Kidney tubule cell (primary cell): ENCODE results near the gene PRSS38.

Source experiments
- DNase-seq: peaks from one replicate; pipeline ENCODE4 v3.0.0-alpha.2; 2018; ENCODE audit warnings: low spot score

PRSS38 gene

DNA sequence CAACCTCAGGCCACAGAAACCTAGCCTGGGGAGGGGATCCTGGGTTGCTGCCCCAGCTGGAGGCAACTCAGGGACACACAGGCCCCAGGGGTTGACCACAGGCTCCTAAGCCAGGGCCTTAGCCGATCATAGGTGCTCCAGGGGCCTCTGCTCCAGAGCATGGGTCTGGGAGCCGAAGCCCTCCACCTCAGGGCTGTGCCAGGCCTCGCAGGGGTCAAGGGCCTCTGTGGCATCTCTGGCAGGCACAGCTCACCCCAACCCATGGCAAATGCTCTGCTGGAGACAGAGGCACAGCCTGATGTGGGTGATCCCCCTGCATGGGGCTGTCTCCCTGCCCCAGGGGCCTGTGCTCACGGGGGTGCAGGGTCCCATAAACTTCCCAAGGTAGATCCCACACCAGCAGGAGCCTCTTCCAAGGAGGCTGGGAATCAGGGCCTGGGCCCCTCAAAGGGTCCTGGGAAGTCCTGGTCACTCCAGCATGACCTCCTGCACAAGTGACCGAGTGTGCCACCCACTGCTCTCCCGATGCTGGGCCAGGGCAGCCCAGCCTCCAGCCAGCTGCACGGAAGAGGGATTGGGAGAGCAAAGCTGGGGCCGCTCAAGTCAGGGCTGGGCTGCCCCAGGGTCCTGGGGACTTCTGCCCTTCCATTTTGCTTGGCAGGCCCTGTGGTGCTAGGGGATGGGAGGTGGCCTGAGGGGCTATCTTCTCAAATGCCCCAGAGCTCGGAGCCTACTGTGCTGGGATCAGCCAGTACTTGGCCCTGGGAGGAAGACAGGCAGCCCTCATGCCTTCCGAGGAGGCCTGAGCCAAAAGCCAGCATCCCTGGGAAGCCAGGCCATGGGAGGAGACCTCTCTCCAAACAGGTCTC lies 22.2 kb upstream of the PRSS38 start:
- DNase-seq, result no peak

DNA sequence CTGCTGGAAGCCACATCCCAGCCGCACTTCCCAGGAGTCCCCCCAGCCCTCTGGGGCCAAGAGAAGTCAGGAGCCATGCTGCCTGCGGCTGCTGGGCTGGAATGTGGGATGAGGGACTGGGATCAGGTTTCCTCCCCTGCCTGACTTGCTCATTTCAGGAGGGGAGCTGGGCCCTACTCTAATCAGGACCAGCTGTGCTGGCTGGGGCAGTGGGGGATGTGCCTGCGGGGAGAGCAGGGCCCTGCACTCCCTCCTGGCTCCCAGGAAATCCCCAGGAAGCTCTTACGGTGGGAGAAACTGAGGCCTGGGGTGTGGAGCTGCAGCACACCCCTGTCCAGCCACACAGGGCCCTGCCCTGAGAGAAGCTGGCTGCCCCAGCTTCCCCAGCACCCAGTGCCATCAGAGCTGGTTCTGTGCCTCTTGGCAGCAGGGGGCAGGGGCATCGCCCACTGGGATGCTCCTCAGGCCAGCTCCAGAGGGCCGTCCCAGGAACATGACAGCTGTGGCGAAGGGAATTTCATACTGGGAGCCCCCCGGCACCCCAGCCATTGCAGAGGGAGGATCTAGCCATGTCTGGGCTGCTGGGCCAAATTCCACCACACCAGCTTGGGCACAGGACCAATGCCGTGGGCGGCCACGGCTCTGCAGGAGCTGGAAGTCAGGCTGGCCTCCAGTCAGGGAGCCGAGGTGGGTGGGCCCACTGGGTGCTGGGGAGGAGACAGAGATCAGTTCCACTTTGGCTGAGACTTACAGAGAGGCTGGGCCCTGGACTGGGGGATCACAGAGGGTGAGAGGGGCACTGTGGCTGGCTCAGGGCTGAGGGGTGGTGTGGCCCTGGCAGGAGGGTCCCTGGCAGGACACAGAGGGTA lies 21.3 kb upstream of the PRSS38 start:
- DNase-seq, result no peak

DNA sequence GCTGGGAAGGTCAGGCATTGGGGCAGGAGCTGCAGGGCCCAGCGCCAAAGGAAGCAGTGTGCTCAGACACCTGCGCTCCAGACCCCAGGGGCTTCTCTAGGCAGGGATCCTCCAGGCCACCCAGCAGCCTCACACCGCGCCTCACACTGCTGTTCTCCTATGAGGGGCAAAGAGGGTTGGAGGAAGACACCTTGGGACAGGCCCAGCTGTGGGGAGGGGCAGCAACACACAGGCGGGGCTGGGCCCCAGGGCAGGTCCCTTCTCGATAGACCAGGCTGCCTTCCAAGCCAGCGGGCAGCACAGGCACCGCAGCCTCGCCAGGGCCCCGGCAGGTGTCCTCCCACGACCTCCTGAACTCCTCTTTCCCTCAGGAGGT lies 20.7 kb upstream of the PRSS38 start:
- no peak for DNase-seq

DNA sequence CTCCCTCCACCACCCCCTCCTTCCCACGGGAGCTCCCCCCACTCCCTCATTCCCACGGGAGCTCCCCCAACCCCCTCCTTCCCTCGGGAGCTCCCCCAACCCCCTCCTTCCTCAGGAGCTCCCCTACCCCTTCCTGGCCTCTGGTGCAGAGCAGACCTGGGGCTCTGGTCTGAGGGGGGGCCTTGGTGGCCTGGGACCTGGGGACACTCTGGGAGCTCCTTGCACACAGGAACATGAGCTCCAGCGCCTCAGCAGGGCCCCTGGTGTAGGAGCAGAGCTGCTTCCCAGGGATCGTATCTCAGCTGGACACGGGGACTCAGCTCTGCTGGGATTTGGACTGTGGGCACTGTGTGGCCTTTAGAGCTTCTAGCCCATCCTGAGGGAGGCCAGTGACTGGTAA lies 19.7 kb upstream of the PRSS38 start:
- no peak for DNase-seq

DNA sequence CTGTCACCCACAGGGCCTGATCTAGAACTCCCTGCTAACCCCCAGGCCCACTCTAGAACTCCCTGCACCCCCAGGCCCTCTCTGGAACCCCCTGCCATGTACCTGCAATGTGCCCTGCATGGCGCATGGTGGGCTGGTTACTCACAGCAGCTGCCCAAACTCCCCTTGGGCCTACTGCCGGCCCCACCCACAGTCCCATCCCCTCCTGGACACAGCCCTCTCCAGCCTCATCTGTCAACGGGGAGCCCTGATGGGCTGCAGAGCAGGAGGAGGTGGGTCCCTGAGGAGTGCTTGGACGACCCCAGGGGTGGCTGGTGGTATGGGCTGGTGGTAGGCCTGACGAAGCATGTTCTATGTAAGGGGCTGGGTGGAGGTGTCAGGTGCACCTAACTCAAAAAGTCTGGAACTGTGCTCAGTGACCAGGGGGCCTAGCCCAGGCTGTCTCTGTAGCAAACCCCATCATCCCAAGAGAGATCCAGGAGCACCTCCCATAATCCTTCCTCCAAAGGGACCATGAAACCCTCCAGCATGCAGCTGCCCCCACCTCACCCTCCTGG lies 19.0 kb upstream of the PRSS38 start:
- no peak for DNase-seq

DNA sequence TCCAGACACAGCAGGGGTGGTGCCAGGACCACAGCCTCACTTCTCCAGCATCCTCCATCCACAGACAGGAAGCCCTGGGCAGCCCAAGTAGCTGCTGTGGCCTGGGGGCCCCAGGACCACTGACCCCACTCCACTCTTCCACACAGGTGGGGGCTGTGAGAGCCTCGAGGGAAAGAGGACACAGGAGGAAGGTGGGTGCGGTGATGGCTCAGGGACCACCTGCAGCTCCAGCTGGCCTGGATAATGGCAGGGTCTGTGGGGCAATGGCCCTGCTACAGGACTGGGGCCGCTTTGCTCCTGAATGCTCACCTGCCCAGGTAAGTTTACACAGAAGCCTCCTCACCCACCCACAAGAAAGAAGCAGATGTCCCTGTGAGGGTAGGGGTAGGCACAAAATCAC lies 18.3 kb upstream of the PRSS38 start:
- DNase-seq, result no peak

DNA sequence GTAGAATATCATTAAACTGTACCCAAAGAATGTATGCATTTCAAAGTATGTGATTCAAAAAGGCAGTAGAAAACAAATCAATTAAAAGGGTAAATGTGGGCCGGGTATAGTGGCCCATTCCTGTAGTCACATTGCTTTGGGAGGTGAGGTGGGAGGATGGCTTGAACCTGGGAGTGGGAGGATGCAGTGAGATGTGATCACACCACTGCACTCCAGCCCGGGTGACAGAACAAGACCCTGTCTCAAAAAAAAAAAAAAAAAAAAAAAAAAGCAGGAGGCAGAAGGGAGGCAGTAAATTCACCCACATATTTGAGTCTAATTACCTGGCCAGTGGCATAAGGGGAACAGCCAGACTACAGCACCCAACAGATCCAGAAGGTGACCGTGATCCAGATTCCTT lies 17.9 kb upstream of the PRSS38 start:
- no peak for DNase-seq

DNA sequence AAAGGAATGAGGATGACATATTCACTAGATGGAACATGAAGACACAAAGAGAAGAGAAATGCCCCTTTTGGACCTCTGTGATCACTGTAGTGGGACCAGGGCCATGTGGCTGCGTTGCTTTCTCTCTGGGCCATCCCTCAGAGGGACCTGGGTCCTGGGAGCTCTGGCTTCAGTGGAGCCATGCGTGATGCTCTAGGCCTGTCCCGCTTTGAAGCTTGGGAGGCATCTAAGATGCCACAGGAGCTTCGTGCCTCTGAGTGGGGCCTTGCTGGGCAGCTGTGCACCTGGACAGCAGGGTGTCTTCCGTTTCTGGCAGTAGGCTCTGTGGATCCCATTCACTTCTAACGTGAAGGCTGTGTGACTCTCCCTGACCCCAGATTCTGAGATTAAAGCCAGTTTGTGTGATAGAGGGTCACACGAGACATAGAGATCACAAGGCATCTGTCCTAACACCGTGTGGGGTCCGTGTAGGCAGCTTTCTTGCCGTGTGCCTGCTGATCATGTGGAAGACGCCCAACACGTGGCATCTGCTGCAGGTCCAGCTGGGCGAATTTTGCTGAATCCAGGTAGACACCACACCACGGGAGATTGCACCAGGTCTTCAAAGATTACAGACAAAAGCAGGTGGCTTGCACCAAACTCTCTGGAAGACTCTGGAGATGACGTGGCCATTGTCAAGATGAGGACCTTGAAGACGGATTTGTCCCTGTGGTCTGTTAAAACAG lies 17.2 kb upstream of the PRSS38 start:
- DNase-seq, result no peak

DNA sequence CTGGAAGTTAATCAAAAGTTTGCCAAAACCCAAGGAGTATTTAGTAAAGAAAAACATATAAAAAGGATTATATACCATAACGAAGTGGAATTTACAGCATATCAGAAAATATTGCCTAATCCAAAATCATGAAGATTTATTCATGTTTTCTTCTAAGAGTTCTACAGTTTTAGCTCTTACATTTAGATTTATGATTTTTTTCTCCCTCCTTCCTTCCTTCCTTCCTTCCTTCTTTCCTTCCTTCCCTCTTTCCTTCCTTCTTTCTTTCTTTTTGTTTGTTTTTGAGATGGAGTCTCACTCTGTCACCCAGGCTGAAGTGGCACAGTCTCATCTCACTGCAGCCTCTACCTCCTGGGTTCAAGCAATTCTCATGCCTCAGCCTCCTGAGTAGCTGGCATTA lies 15.7 kb upstream of the PRSS38 start:
- no peak for DNase-seq

DNA sequence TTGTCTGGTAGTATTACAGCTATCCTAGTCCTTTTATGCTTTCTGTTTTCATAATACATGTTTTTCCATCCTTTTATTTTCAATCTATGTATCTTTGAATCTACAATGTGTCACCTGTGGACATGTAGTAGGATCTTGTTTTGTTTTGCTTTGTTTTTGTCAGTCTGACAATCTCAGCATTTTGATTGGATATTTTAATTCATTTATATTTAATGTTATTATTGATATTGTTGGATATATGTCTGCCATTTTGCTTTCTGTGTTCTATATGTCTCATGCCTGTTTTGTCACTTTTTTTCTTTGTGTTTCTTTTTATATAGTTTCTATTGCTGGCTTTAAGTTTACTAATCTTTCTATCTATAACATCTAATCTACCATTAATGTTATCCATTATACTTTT lies 11.5 kb upstream of the PRSS38 start:
- DNase-seq, result no peak

DNA sequence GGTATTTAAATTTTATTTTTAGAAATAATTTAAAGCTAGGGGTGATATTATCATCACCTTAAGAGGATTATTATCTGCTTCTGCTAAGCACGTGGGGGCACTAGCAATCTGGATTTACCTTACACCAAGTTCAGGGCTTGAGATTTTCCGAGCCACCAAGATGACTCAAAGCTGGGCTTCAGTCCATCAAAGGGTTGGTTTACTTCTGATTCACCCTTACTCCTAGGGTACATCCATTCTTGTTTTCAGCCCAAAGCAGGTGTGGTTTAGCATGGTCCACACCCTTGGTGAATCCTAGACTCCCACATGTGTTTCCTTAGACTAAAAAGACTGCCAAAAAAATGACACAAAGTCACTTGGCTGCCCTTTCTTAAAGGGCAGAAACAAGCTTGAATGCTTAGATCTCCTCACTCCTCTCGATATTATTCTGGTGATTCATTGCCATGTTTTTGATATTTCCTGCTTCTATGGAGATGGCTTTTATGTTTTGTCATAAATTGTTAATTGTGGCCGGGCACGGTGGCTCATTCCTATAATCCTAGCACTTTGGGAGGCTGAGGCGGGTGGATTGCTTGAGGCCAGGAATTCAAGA lies 9.8 kb upstream of the PRSS38 start:
- peak; percentile 70 for DNase-seq

DNA sequence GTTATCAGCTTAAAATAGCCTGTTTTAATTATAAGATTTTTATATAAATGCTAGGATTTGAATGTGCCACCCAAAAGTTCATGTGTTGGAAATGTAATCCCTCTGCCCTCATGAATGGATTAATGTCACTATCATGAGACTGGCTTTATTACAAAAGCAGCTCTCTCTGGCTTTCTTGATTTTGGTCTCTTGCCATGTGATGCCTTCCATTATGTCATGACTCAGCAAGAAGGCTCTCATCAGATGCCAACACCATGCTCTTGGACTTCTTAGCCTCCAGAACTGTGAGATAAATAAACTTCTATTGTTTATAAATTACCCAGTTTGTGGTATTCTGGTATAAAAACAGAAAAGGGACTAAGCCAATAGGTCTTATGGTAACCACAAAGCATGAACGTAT lies 6.9 kb upstream of the PRSS38 start:
- DNase-seq, result no peak

DNA sequence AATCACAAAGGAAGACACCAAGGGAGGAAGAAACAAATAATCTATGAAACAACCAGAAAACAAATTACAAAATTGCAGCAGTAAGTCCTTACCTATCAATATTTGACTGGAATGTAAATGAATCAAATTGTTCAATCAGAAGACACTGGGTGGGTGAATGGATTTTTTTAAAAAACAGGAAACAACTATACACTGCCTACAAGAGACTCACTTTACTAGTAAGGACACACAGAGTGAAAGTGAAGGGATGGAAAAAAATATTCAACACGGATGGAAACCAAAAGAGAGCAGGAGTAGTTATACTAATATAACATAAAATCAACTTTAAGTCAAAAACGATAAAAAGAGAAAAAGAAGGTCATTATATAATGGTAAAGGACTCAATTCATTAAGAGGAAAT lies 6.4 kb upstream of the PRSS38 start:
- no peak for DNase-seq

DNA sequence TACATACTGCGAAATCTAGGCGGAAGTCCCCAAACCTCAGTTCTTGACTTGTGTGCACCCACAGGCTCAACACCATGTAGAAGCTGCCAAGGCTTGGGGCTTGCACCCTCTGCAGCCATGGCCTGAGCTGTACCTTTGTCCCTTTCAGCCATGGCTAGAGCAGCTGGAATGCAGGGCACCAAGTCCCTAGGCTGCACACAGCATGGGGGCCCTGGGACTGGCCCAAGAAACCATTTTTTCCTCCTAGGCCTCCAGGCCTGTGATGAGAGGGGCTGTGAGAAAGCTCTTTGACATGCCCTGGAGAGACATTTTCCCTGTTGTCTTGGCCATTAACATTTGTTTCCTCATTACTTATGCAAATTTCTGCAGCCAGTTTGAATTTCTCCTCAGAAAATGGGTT lies 1.5 kb upstream of the PRSS38 start:
- DNase-seq, result no peak

DNA sequence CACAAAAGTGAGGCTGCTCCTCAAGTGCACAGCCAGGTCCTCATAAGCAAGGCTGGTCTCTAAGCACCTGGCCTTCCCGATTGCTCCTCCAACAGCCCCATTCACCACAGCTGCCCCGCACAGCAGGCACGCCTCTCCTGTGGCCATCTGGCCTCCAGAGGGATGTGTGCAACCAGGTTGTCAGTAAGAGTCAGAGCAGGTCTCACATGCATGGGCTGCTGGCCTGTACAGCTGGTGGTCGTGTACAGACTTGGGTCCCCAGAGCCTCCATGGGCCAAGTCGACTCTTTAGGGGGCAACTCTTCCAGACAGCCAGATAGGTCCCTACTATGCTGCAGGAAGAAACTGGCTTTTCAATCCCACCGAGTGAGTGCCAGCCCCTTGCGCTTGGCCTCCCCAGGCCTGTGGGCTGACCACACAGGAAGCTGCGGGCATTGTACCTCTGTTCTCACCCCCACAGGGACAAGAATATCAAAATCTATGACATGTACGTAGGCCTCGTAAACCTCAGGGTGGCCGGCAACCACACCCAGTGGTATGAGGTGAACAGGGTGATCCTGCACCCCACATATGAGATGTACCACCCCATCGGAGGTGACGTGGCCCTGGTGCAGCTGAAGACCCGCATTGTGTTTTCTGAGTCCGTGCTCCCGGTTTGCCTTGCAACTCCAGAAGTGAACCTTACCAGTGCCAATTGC lies 1.4 kb downstream of the PRSS38 start:
- DNase-seq, result no peak

DNA sequence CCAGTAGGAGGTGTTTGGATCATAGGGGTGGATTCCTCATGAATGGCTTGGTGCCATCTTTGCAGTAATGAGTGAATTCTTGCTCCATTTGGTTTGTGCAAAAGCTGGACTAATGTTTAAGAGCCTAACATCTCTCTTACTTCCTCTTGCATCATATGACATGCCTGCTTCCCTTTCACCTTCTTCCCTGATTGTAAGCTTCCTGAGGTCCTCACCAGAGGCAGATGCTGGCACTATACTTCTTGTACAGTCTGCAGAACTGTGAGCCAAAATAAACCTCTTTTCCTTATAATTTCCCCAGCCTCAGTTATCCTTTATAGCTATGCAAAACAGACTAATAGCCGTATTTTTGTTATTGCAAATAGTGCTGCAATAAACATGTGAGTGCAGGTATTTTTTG lies 8.1 kb downstream of the PRSS38 start:
- no peak for DNase-seq

DNA sequence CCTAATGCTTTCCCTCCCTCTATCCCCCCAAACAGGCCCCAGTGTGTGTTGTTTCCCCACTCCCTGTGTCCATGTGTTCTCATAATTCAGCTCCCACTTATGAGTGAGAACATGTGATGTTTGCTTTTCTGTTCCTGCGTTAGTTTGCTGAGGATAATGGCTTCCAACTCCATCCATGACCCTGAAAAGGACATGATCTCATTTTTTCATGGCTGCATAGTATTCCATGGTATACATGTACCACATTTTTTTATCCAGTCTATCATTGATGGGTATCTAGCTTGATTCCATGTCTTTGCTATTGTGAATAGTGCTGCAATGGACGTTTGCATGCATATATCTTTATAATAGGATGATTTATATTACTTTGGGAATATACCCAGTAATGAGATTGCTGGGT lies 8.7 kb downstream of the PRSS38 start:
- no peak for DNase-seq

DNA sequence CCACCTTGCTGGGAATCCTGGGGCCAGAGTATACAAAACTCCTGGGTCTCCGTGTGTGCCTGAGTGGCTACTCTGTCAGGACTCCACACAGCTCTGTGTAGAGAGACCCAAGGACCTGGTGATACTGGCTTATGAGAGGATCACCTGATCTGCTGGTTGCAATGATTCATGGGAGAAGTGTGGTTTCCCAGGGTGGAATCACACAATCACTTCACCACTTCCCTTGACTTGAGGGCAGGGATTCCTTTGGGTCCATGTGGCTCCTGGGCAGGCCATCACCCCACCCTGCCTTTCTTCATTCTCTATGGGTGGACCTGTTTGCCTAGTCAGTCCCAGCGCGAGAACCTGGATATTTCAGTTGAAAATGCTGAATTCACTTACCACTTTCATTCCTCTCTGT lies 13.3 kb downstream of the PRSS38 start:
- no peak for DNase-seq

DNA sequence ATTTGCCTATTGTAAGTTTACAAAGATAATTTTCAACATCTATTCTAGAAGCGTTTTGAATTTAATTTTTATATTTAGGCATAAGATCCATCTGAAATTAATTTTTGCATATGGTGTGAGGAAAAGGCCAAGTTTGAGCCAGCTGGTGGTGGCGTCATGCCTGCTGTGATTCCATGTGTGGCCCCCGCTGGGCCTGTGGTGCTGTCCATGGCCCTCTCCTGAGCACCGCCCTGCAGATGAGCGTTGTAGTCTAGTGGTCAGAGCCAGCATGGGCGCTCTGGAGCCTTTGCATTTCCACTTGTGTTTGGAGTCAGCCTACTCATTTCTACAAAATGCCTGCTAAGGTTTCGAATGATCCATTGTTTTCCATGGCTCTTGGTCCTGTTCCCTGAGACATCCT lies 22.7 kb downstream of the PRSS38 start:
- no peak for DNase-seq

DNA sequence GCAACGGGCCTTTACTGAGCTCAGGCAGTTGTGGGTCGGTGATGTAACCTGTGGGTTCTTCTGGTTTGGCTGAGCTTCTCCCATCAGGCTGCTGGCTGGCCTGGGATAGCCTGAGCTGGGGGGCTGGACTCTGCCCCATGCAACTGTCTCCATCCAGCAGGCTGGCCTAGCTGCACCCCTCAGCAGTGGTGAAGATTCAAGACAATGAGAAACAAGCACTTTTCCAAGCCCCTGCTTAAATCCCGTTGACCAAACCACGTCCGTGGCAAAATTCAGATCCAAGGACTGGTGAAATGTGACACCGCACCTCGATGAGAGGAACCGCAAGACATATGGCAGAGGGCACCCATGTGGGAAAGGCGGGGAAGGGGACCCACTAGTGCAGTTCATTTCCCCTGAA lies 25.6 kb downstream of the PRSS38 start:
- no peak for DNase-seq
